Measurements from ENCODE around the gene PTX4.

The PTX4 gene

GRCh38 chr16:1453316-1453715, 35.4 kb downstream of the PTX4 start:
- Histone ChIP-seq H2AFZ (ENCODE audit: low read depth, low read length, severe bottlenecking) (no peak overlapping the region), H3F3A (ENCODE audit: insufficient read depth) (no peaks in the 10 kb centered on the region), H3K9ac (ENCODE audit: low read length) (no peak overlapping the region), H3K9me2 (replicated peaks; ENCODE audit: insufficient read depth, low read length) (no peaks in the 10 kb centered on the region), H3K79me2 (ENCODE audit: insufficient read depth, low read length) (no peaks in the 10 kb centered on the region), H4K20me1 (ENCODE audit: low read depth, low read length) (no peaks in the 10 kb centered on the region), H3K27ac (ENCODE audit: low read depth, low read length) (no peak overlapping the region), H3K36me3 (ENCODE audit: low read length) (no peaks in the 10 kb centered on the region), H3K4me3 (ENCODE audit: insufficient read depth, low read length, poor library complexity, severe bottlenecking) (no peak overlapping the region), H3K4me2 (ENCODE audit: low read depth, low read length, poor library complexity, severe bottlenecking) (no peak overlapping the region), H3K27me3 (ENCODE audit: low read length) (no peaks in the 10 kb centered on the region), H3K9me3 (ENCODE audit: insufficient read depth, low read length) (no peaks in the 10 kb centered on the region)
- TF ChIP-seq EZH2phosphoT487 (conservative IDR thresholded peaks at IDR 0.05; ENCODE audit: low read length), result no peak

GRCh38 chr16:1452530-1452929, 36.2 kb downstream of the PTX4 start:
- H3K79me2 ChIP-seq (ENCODE audit: insufficient read depth, low read length), result no peaks in the 10 kb centered on the region
- no peak overlapping the region for H3K9ac ChIP-seq (ENCODE audit: low read length)
- H3K27me3 ChIP-seq (ENCODE audit: low read length), result no peaks in the 10 kb centered on the region
- TF ChIP-seq EZH2phosphoT487 (conservative IDR thresholded peaks at IDR 0.05; ENCODE audit: low read length), result no peak
- no peak for TF ChIP-seq CTCF (IDR thresholded peaks at IDR 0.05; ENCODE audit: insufficient read depth, low read length, poor library complexity, severe bottlenecking)
- no peaks in the 10 kb centered on the region for H3K9me2 ChIP-seq (replicated peaks; ENCODE audit: insufficient read depth, low read length)
- H3F3A ChIP-seq (ENCODE audit: insufficient read depth), result no peaks in the 10 kb centered on the region
- H3K36me3 ChIP-seq (ENCODE audit: low read length), result no peaks in the 10 kb centered on the region
- H3K9me3 ChIP-seq (ENCODE audit: insufficient read depth, low read length), result no peaks in the 10 kb centered on the region
- H2AFZ ChIP-seq (ENCODE audit: low read depth, low read length, severe bottlenecking), result no peak overlapping the region
- H4K20me1 ChIP-seq (ENCODE audit: low read depth, low read length), result no peaks in the 10 kb centered on the region
- H3K4me3 ChIP-seq (ENCODE audit: insufficient read depth, low read length, poor library complexity, severe bottlenecking), result no peak overlapping the region
- H3K27ac ChIP-seq (ENCODE audit: low read depth, low read length), result no peak overlapping the region
- no peak overlapping the region for H3K4me2 ChIP-seq (ENCODE audit: low read depth, low read length, poor library complexity, severe bottlenecking)

GRCh38 chr16:1451702-1452392, 36.9 kb downstream of the PTX4 start:
- Histone ChIP-seq H3K9me3 (ENCODE audit: insufficient read depth, low read length) (no peaks in the 10 kb centered on the region), H3F3A (ENCODE audit: insufficient read depth) (no peaks in the 10 kb centered on the region), H3K9me2 (replicated peaks; ENCODE audit: insufficient read depth, low read length) (no peaks in the 10 kb centered on the region), H3K9ac (ENCODE audit: low read length) (no peak overlapping the region), H4K20me1 (ENCODE audit: low read depth, low read length) (no peaks in the 10 kb centered on the region), H3K4me3 (ENCODE audit: insufficient read depth, low read length, poor library complexity, severe bottlenecking) (no peak overlapping the region), H3K79me2 (ENCODE audit: insufficient read depth, low read length) (no peaks in the 10 kb centered on the region), H2AFZ (ENCODE audit: low read depth, low read length, severe bottlenecking) (no peak overlapping the region), H3K27me3 (ENCODE audit: low read length) (no peaks in the 10 kb centered on the region), H3K4me2 (ENCODE audit: low read depth, low read length, poor library complexity, severe bottlenecking) (no peak overlapping the region), H3K36me3 (ENCODE audit: low read length) (no peaks in the 10 kb centered on the region), H3K27ac (ENCODE audit: low read depth, low read length) (no peak overlapping the region)
- TF ChIP-seq EZH2phosphoT487 (conservative IDR thresholded peaks at IDR 0.05; ENCODE audit: low read length) (no peak), CTCF (IDR thresholded peaks at IDR 0.05; ENCODE audit: insufficient read depth, low read length, poor library complexity, severe bottlenecking) (no peak)

- H3K9ac ChIP-seq (ENCODE audit: low read length), result no peak overlapping the region
These were observed 37.9 kb downstream of the PTX4 start for GRCh38 chr16:1450841-1451240.

More at GRCh38 chr16:1450841-1451240, 37.9 kb downstream of the PTX4 start:
- no peaks in the 10 kb centered on the region for H3K9me2 ChIP-seq (replicated peaks; ENCODE audit: insufficient read depth, low read length)
- no peak overlapping the region for H3K4me3 ChIP-seq (ENCODE audit: insufficient read depth, low read length, poor library complexity, severe bottlenecking)
- no peaks in the 10 kb centered on the region for H3F3A ChIP-seq (ENCODE audit: insufficient read depth)
- H3K9me3 ChIP-seq (ENCODE audit: insufficient read depth, low read length), result no peaks in the 10 kb centered on the region
- no peak overlapping the region for H3K27ac ChIP-seq (ENCODE audit: low read depth, low read length)
- H2AFZ ChIP-seq (ENCODE audit: low read depth, low read length, severe bottlenecking), result no peak overlapping the region
- TF ChIP-seq CTCF (IDR thresholded peaks at IDR 0.05; ENCODE audit: insufficient read depth, low read length, poor library complexity, severe bottlenecking) (no peak), EZH2phosphoT487 (conservative IDR thresholded peaks at IDR 0.05; ENCODE audit: low read length) (no peak)
- no peaks in the 10 kb centered on the region for H3K36me3 ChIP-seq (ENCODE audit: low read length)
- no peaks in the 10 kb centered on the region for H3K27me3 ChIP-seq (ENCODE audit: low read length)
- no peaks in the 10 kb centered on the region for H3K79me2 ChIP-seq (ENCODE audit: insufficient read depth, low read length)
- no peaks in the 10 kb centered on the region for H4K20me1 ChIP-seq (ENCODE audit: low read depth, low read length)
- no peak overlapping the region for H3K4me2 ChIP-seq (ENCODE audit: low read depth, low read length, poor library complexity, severe bottlenecking)

Measured in SU-DHL-6 (cell line).